DOHH2 (cell line): ENCODE results near the gene SMARCA1.

Experiments used
- H3F3A ChIP-seq: fragments of 200-600 bp; sonication (generic), shearing (Covaris generic); 2 replicates; pipeline ENCODE4 v1.6.0; 2016; ENCODE audit warnings: antibody characterized with exemption, mild to moderate bottlenecking; ENCODE audit not compliant: control insufficient read depth, insufficient read depth
- H3K27ac ChIP-seq: fragments of 200-600 bp; sonication (generic); 2 replicates; pipeline ENCODE4 v1.5.1; 2014; ENCODE audit warnings: low read depth, mild to moderate bottlenecking, low read length, moderate library complexity
- H3K27me3 ChIP-seq: fragments of 200-600 bp; sonication (generic); 2 replicates; pipeline ENCODE4 v1.6.1; 2014; ENCODE audit warnings: mild to moderate bottlenecking, low read length, mixed read lengths; ENCODE audit not compliant: control insufficient read depth
- H3K36me3 ChIP-seq: fragments of 200-600 bp; sonication (generic); 2 replicates; pipeline ENCODE4 v1.6.1; 2014; ENCODE audit warnings: mild to moderate bottlenecking, low read length, moderate library complexity, mixed read lengths; ENCODE audit not compliant: control insufficient read depth
- H3K4me1 ChIP-seq: fragments of 200-600 bp; sonication (generic); 2 replicates; pipeline ENCODE4 v1.6.1; 2014; ENCODE audit warnings: mild to moderate bottlenecking, low read length, mixed read lengths; ENCODE audit not compliant: control insufficient read depth
- H3K4me2 ChIP-seq: fragments of 200-600 bp; sonication (generic); 2 replicates; pipeline ENCODE4 v1.6.0; 2014; ENCODE audit warnings: mild to moderate bottlenecking, low read length, moderate library complexity
- H3K4me3 ChIP-seq: fragments of 200-600 bp; sonication (generic); 2 replicates; pipeline ENCODE4 v1.5.1; 2014; ENCODE audit warnings: mild to moderate bottlenecking, low read length, mixed read lengths
- H3K79me2 ChIP-seq: fragments of 200-600 bp; sonication (generic); 2 replicates; pipeline ENCODE4 v1.6.1; 2014; ENCODE audit warnings: mild to moderate bottlenecking, low read length, mixed read lengths; ENCODE audit not compliant: control insufficient read depth
- H3K9me2 ChIP-seq: fragments of 200-600 bp; sonication (generic); replicated peaks from 2 replicates; pipeline ENCODE4 v1.6.1; 2014; ENCODE audit warnings: mild to moderate bottlenecking, low read length, mixed read lengths; ENCODE audit not compliant: control insufficient read depth
- H3K9me3 ChIP-seq: fragments of 200-600 bp; sonication (generic); 2 replicates; pipeline ENCODE4 v1.6.1; 2014; ENCODE audit warnings: antibody characterized with exemption, low read length, mixed read lengths; ENCODE audit not compliant: control insufficient read depth, insufficient read depth
- H4K20me1 ChIP-seq: fragments of 200-600 bp; sonication (generic); 2 replicates; pipeline ENCODE4 v1.6.0; 2014; ENCODE audit warnings: low read depth, mild to moderate bottlenecking, antibody characterized with exemption, low read length, moderate library complexity; ENCODE audit not compliant: control insufficient read depth, insufficient read depth
- CTCF ChIP-seq: fragments of 200-600 bp; sonication (generic); IDR thresholded peaks from one replicate; pipeline ENCODE4 v1.5.1; 2014; ENCODE audit warnings: antibody characterized with exemption, mild to moderate bottlenecking, low read depth, low read length; ENCODE audit not compliant: poor library complexity, severe bottlenecking
- EZH2phosphoT487 ChIP-seq: fragments of 200-600 bp; sonication (generic); IDR thresholded peaks from 2 replicates; pipeline ENCODE4 v1.6.1; 2017; ENCODE audit warnings: borderline replicate concordance, mild to moderate bottlenecking, antibody characterized with exemption, low read length, moderate library complexity, mixed read lengths

Gene SMARCA1

GRCh38 chrX:129449148-129449547 lies 74.1 kb downstream of the SMARCA1 start:
- no peaks in the 10 kb centered on the region for H3K36me3 ChIP-seq
- no peak for TF ChIP-seq EZH2phosphoT487
- no peak for TF ChIP-seq CTCF
- no peaks in the 10 kb centered on the region for H3K27me3 ChIP-seq

GRCh38 chrX:129445436-129445835 lies 77.9 kb downstream of the SMARCA1 start:
- no peaks in the 10 kb centered on the region for H3K36me3 ChIP-seq
- H3F3A ChIP-seq: no peaks in the 10 kb centered on the region
- no peaks in the 10 kb centered on the region for H3K9me3 ChIP-seq
- H3K79me2 ChIP-seq: no peaks in the 10 kb centered on the region
- TF ChIP-seq EZH2phosphoT487: no peak
- TF ChIP-seq CTCF: no peak
- no peaks in the 10 kb centered on the region for H3K27me3 ChIP-seq
- H3K4me1 ChIP-seq: no peaks in the 10 kb centered on the region
- no peak overlapping the region for H3K27ac ChIP-seq
- no peak overlapping the region for H3K4me3 ChIP-seq
- H3K9me2 ChIP-seq: no peaks in the 10 kb centered on the region
- no peak overlapping the region for H3K4me2 ChIP-seq
- H4K20me1 ChIP-seq: no peaks in the 10 kb centered on the region

More at GRCh38 chrX:129449148-129449547, 74.1 kb downstream of the SMARCA1 start:
- Histone ChIP-seq H3K4me3 (no peak overlapping the region), H3F3A (no peaks in the 10 kb centered on the region), H4K20me1 (no peaks in the 10 kb centered on the region), H3K9me2 (no peaks in the 10 kb centered on the region), H3K4me2 (no peak overlapping the region), H3K9me3 (no peaks in the 10 kb centered on the region), H3K79me2 (no peaks in the 10 kb centered on the region), H3K4me1 (no peaks in the 10 kb centered on the region), H3K27ac (no peak overlapping the region)

GRCh38 chrX:129433945-129434344 lies 89.3 kb downstream of the SMARCA1 start:
- no peak overlapping the region for H3K4me2 ChIP-seq
- H3K9me3 ChIP-seq: no peaks in the 10 kb centered on the region
- no peaks in the 10 kb centered on the region for H3F3A ChIP-seq
- no peak for TF ChIP-seq CTCF
- TF ChIP-seq EZH2phosphoT487: no peak
- H4K20me1 ChIP-seq: no peaks in the 10 kb centered on the region
- no peaks in the 10 kb centered on the region for H3K36me3 ChIP-seq
- no peaks in the 10 kb centered on the region for H3K27me3 ChIP-seq
- H3K79me2 ChIP-seq: no peaks in the 10 kb centered on the region
- H3K27ac ChIP-seq: no peak overlapping the region
- no peaks in the 10 kb centered on the region for H3K9me2 ChIP-seq
- H3K4me1 ChIP-seq: no peaks in the 10 kb centered on the region
- no peak overlapping the region for H3K4me3 ChIP-seq

- H3K9me3 ChIP-seq: no peaks in the 10 kb centered on the region
- H3K36me3 ChIP-seq: no peaks in the 10 kb centered on the region
- H3K4me1 ChIP-seq: no peaks in the 10 kb centered on the region
- no peak overlapping the region for H3K4me3 ChIP-seq
- no peaks in the 10 kb centered on the region for H4K20me1 ChIP-seq
- no peak overlapping the region for H3K4me2 ChIP-seq
- no peaks in the 10 kb centered on the region for H3K79me2 ChIP-seq
- TF ChIP-seq EZH2phosphoT487 (no peak), CTCF (no peak)
- H3K9me2 ChIP-seq: no peaks in the 10 kb centered on the region
- no peaks in the 10 kb centered on the region for H3K27me3 ChIP-seq
- H3F3A ChIP-seq: no peaks in the 10 kb centered on the region
- H3K27ac ChIP-seq: no peak overlapping the region
Observed at GRCh38 chrX:129433461-129433860, 89.8 kb downstream of the SMARCA1 start.
